OCI-LY1 (cell line): ENCODE data around the gene ARHGEF17.

ENCODE experiments used
- H2AFZ ChIP-seq: fragments of 200-600 bp; sonication (generic), shearing (Covaris generic); 2 replicates; pipeline ENCODE4 v1.6.0; 2014; ENCODE audit warnings: antibody characterized with exemption, mild to moderate bottlenecking, low read length
- H3F3A ChIP-seq: fragments of 200-600 bp; sonication (generic), shearing (Covaris generic); 2 replicates; pipeline ENCODE4 v1.6.0; 2014; ENCODE audit warnings: mild to moderate bottlenecking, antibody characterized with exemption, low read length, moderate library complexity; ENCODE audit not compliant: insufficient read depth
- H3K27ac ChIP-seq: fragments of 200-600 bp; sonication (generic); 2 replicates; pipeline ENCODE4 v1.5.1; 2014; ENCODE audit warnings: low read length, mixed run types, mild to moderate bottlenecking, low read depth; ENCODE audit not compliant: poor library complexity, severe bottlenecking
- H3K27me3 ChIP-seq: fragments of 200-600 bp; sonication (generic); 2 replicates; pipeline ENCODE4 v1.6.0; 2014; ENCODE audit warnings: antibody characterized with exemption, mild to moderate bottlenecking, low read length, moderate library complexity; ENCODE audit not compliant: insufficient read depth
- H3K36me3 ChIP-seq: fragments of 200-600 bp; sonication (generic); 2 replicates; pipeline ENCODE4 v1.6.1; 2014; ENCODE audit warnings: mild to moderate bottlenecking, antibody characterized with exemption, low read length, moderate library complexity, mixed read lengths; ENCODE audit not compliant: insufficient read depth
- H3K4me1 ChIP-seq: fragments of 200-600 bp; sonication (generic); 2 replicates; pipeline ENCODE4 v1.5.1; 2014; ENCODE audit warnings: mild to moderate bottlenecking, low read length, moderate library complexity; ENCODE audit not compliant: insufficient read depth, severe bottlenecking
- H3K4me2 ChIP-seq: fragments of 200-600 bp; sonication (generic), shearing (Covaris generic); 2 replicates; pipeline ENCODE4 v1.6.1; 2014; ENCODE audit warnings: low read length
- H3K4me3 ChIP-seq: fragments of 200-600 bp; sonication (generic); 2 replicates; pipeline ENCODE4 v1.5.1; 2014; ENCODE audit warnings: low read length, low read depth, mild to moderate bottlenecking, mixed read lengths; ENCODE audit not compliant: poor library complexity, severe bottlenecking
- H3K79me2 ChIP-seq: fragments of 200-600 bp; shearing (Covaris generic); 2 replicates; pipeline ENCODE4 v1.6.1; 2016; ENCODE audit warnings: mixed run types, low read length, mixed read lengths; ENCODE audit not compliant: insufficient read depth
- H3K9ac ChIP-seq: fragments of 200-600 bp; sonication (generic), shearing (Covaris generic); 2 replicates; pipeline ENCODE4 v1.6.1; 2014; ENCODE audit warnings: mild to moderate bottlenecking, low read length, mixed read lengths
- H3K9me2 ChIP-seq: fragments of 200-600 bp; sonication (generic), shearing (Covaris generic); 2 replicates; pipeline ENCODE4 v1.6.1; 2014; ENCODE audit warnings: low read depth, mild to moderate bottlenecking, low read length, mixed read lengths
- H3K9me3 ChIP-seq: fragments of 200-600 bp; shearing (Covaris generic); 2 replicates; pipeline ENCODE4 v1.6.1; 2014; ENCODE audit warnings: low read length, mixed read lengths
- H4K20me1 ChIP-seq: fragments of 200-600 bp; sonication (generic), shearing (Covaris generic); 2 replicates; pipeline ENCODE4 v1.6.0; 2016; ENCODE audit warnings: mild to moderate bottlenecking, low read length; ENCODE audit not compliant: insufficient read depth
- CTCF ChIP-seq: fragments of 200-600 bp; sonication (generic), shearing (Covaris generic); IDR thresholded peaks from 2 replicates; pipeline ENCODE4 v1.5.1; 2017; ENCODE audit warnings: mild to moderate bottlenecking, antibody characterized with exemption, low read length, moderate library complexity, mixed read lengths
- EZH2 ChIP-seq: fragments of 200-600 bp; sonication (generic), shearing (Covaris generic); IDR thresholded peaks from 2 replicates; pipeline ENCODE4 v1.8.0; 2017; ENCODE audit warnings: borderline replicate concordance, mixed run types, mild to moderate bottlenecking, antibody characterized with exemption, low read length, moderate library complexity, mixed read lengths

Gene ARHGEF17

GRCh38 chr11:73283276-73284000 lies 24.6 kb upstream of the ARHGEF17 start:
- TF ChIP-seq EZH2 (no peak), CTCF (no peak)
- no peaks in the 10 kb centered on the region for H3K9me3 ChIP-seq
- H3K27ac ChIP-seq = no peak overlapping the region
- no peaks in the 10 kb centered on the region for H3K79me2 ChIP-seq
- no peaks in the 10 kb centered on the region for H3K4me1 ChIP-seq
- no peaks in the 10 kb centered on the region; the same call in 1 of the 2 replicates for H3K27me3 ChIP-seq
- H3K9ac ChIP-seq = no peak overlapping the region
- H3F3A ChIP-seq = no peaks in the 10 kb centered on the region
- H2AFZ ChIP-seq = no peak overlapping the region
- H4K20me1 ChIP-seq = no peaks in the 10 kb centered on the region
- no peaks in the 10 kb centered on the region for H3K9me2 ChIP-seq
- no peaks in the 10 kb centered on the region for H3K36me3 ChIP-seq
- no peak overlapping the region for H3K4me3 ChIP-seq
- H3K4me2 ChIP-seq = no peak overlapping the region

GRCh38 chr11:73284106-73284505 lies 24.0 kb upstream of the ARHGEF17 start:
- Histone ChIP-seq H3K36me3 (no peaks in the 10 kb centered on the region), H3K4me2 (no peak overlapping the region), H3K9ac (no peak overlapping the region), H2AFZ (no peak overlapping the region), H3K27me3 (no peaks in the 10 kb centered on the region; the same call in 1 of the 2 replicates), H3K9me2 (no peaks in the 10 kb centered on the region), H3K27ac (no peak overlapping the region), H3K79me2 (no peaks in the 10 kb centered on the region), H3K4me1 (peaks cover under 1% of the 10 kb centered on the region), H4K20me1 (no peaks in the 10 kb centered on the region), H3K9me3 (no peaks in the 10 kb centered on the region), H3K4me3 (no peak overlapping the region), H3F3A (no peaks in the 10 kb centered on the region)
- no peak for TF ChIP-seq CTCF
- no peak for TF ChIP-seq EZH2

- Histone ChIP-seq H2AFZ (no peak overlapping the region), H3K9me2 (no peaks in the 10 kb centered on the region), H3K4me2 (no peak overlapping the region), H4K20me1 (no peaks in the 10 kb centered on the region), H3K9me3 (no peaks in the 10 kb centered on the region), H3K79me2 (no peaks in the 10 kb centered on the region), H3F3A (no peaks in the 10 kb centered on the region), H3K4me1 (peaks cover 4% of the 10 kb centered on the region), H3K4me3 (no peak overlapping the region), H3K36me3 (no peaks in the 10 kb centered on the region), H3K27ac (no peak overlapping the region), H3K27me3 (no peaks in the 10 kb centered on the region), H3K9ac (no peak overlapping the region)
- TF ChIP-seq CTCF = no peak
- no peak for TF ChIP-seq EZH2
Measured at GRCh38 chr11:73285721-73286120, 22.4 kb upstream of the ARHGEF17 start.
